Hepatocyte (in vitro differentiated cells): ENCODE data around the gene BARX2. TPM values are rescaled to one million over a fixed set of nuclear protein-coding genes. Genes with fewer than 3 reads are reported as not detected.
"Not testable (repeated sequence)": the region's sequence is repeated elsewhere in the genome, so short reads cannot be mapped to it uniquely, and the experiment has no call there.

Experiments used
- DNase-seq: peaks from one replicate; pipeline ENCODE4 v3.0.0-alpha.2; 2016; ENCODE audit warnings: low spot score
- H2AFZ ChIP-seq: fragments of 200-600 bp; sonication (generic); 2 replicates; pipeline ENCODE4 v1.6.0; 2016; ENCODE audit warnings: antibody characterized with exemption, mild to moderate bottlenecking
- H3K27ac ChIP-seq: fragments of 200-600 bp; sonication (generic); 2 replicates; pipeline ENCODE4 v1.5.1; 2016; ENCODE audit warnings: mild to moderate bottlenecking
- H3K27me3 ChIP-seq: fragments of 200-600 bp; sonication (generic); 2 replicates; pipeline ENCODE4 v1.6.1; 2016
- H3K36me3 ChIP-seq: fragments of 200-600 bp; sonication (generic); replicated peaks from 2 replicates; pipeline ENCODE4 v1.5.1; 2016; ENCODE audit warnings: low read depth; ENCODE audit not compliant: insufficient read depth
- H3K4me1 ChIP-seq: fragments of 200-600 bp; sonication (generic); 2 replicates; pipeline ENCODE4 v1.5.1; 2016; ENCODE audit warnings: mild to moderate bottlenecking, moderate library complexity; ENCODE audit not compliant: insufficient read depth
- H3K4me2 ChIP-seq: fragments of 200-600 bp; sonication (generic); 2 replicates; pipeline ENCODE4 v1.6.0; 2016
- H3K4me3 ChIP-seq: fragments of 200-600 bp; sonication (generic); 2 replicates; pipeline ENCODE4 v1.5.1; 2016; ENCODE audit warnings: mild to moderate bottlenecking
- H3K79me2 ChIP-seq: fragments of 200-600 bp; sonication (generic); 2 replicates; pipeline ENCODE4 v1.6.0; 2017; ENCODE audit warnings: mild to moderate bottlenecking
- H3K9me2 ChIP-seq: fragments of 200-600 bp; sonication (generic); replicated peaks from 2 replicates; pipeline ENCODE4 v1.6.0; 2017; ENCODE audit warnings: mild to moderate bottlenecking; ENCODE audit not compliant: insufficient read depth
- H3K9me3 ChIP-seq: fragments of 200-600 bp; sonication (generic); 2 replicates; pipeline ENCODE4 v1.5.1; 2016; ENCODE audit warnings: low read depth, mild to moderate bottlenecking
- H4K20me1 ChIP-seq: fragments of 200-600 bp; sonication (generic); 2 replicates; pipeline ENCODE4 v1.6.0; 2016; ENCODE audit warnings: mild to moderate bottlenecking; ENCODE audit not compliant: insufficient read depth, poor library complexity, severe bottlenecking
- EZH2 ChIP-seq: fragments of 200-600 bp; sonication (generic); IDR thresholded peaks from 2 replicates; pipeline ENCODE4 v1.6.1; 2016; ENCODE audit warnings: antibody characterized with exemption, mild to moderate bottlenecking, borderline replicate concordance
- EZH2phosphoT487 ChIP-seq: fragments of 200-600 bp; sonication (generic); IDR thresholded peaks from one replicate; pipeline ENCODE4 v1.6.1; 2018; ENCODE audit warnings: antibody characterized with exemption, mild to moderate bottlenecking, low read depth, moderate library complexity; ENCODE audit not compliant: unreplicated experiment, severe bottlenecking
- WGBS: methylation state at CpG from one replicate; pipeline ENCODE4 v1.1.6; 2016; ENCODE audit warnings: low lambda C conversion rate; ENCODE audit errors: missing lambda C conversion rate; 5-methylcytosine and 5-hydroxymethylcytosine counted together
- polyA plus RNA-seq: library from polyadenylated mRNA; unstranded; fragments of >200 nt; fragmentation: Nextera tagmentation; extraction: Ambion mirVana; gene quantifications from 2 replicates; pipeline ENCODE4 v1.2.1, GENCODE V29; 2016
- total RNA-seq: library from RNA; depleted of rRNA; stranded (reverse); fragments of >200 nt; gene quantifications from 2 replicates; pipeline ENCODE4 v1.2.3, GENCODE V29; 2014
- TF ChIP-seq, protein P1 (sequence below): fragments of 200-600 bp; sonication (generic); IDR thresholded peaks from 2 replicates; pipeline ENCODE4 v1.5.1; 2016; ENCODE audit warnings: antibody characterized with exemption, mild to moderate bottlenecking; ENCODE audit not compliant: poor library complexity

BARX2 gene
- total RNA-seq (0.10 TPM in 1 of 2 replicates, not detected in the other), polyA plus RNA-seq (0.77 and 1.0 TPM in 2 replicates)

DNA sequence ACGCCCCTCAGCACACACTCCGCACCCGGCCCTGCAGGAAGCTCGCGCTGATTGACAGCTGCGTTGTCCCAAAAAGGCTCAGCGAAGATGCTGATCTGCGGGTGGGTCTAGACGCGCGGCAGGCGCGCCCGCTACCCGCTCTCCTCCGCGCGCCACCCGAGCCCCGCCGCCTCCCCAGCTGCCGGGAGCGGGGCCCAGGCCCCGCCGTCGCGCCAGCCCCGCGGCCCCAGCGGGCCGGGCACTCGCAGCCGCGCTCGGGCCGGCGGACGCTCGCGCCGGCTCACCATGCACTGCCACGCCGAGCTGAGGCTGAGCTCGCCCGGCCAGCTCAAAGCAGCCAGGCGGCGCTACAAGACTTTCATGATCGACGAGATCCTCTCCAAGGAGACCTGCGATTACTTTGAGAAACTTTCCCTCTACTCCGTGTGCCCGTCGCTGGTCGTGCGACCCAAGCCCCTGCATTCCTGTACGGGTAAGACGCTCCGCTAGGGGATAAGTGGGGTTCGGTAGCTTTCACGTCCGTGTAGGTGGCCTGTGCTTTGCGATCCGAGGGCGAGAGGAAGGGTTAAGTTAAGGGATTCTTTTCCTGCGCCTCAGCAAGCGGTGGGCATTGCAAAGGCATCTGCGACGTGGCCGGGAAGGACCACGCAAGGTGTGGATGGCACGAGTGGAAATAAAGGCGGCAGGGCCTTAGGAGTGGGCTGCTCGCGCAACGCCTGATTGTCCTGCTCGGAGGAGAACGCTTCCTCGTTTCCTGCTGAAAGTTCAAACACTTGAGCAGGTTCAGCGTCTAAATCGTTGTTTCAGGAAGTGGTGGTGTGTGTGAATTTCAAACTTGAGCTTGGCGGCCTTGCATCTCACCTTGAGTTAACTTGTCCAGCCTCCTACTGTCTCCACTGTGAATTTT, at the start of gene BARX2:
BARX2 (plus strand) TSS at position 98 of the 907 bp plus-strand sequence; CDS start at position 286, 188 bp downstream.
- no peak for TF ChIP-seq EZH2phosphoT487
- TF ChIP-seq, protein P1, sequence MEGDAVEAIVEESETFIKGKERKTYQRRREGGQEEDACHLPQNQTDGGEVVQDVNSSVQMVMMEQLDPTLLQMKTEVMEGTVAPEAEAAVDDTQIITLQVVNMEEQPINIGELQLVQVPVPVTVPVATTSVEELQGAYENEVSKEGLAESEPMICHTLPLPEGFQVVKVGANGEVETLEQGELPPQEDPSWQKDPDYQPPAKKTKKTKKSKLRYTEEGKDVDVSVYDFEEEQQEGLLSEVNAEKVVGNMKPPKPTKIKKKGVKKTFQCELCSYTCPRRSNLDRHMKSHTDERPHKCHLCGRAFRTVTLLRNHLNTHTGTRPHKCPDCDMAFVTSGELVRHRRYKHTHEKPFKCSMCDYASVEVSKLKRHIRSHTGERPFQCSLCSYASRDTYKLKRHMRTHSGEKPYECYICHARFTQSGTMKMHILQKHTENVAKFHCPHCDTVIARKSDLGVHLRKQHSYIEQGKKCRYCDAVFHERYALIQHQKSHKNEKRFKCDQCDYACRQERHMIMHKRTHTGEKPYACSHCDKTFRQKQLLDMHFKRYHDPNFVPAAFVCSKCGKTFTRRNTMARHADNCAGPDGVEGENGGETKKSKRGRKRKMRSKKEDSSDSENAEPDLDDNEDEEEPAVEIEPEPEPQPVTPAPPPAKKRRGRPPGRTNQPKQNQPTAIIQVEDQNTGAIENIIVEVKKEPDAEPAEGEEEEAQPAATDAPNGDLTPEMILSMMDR, result peak; percentile 85
- Histone ChIP-seq H3K27ac (no peak within 1 kb of the TSS), H2AFZ (peak within 1 kb of the TSS; percentile 47), H4K20me1 (no peaks in the 10 kb centered on the region), H3K79me2 (no peaks in the 10 kb centered on the region), H3K4me2 (peak within 1 kb of the TSS; percentile 87), H3K9me2 (no peaks in the 10 kb centered on the region), H3K27me3 (peaks cover 78% of the 10 kb centered on the region), H3K4me3 (peak within 1 kb of the TSS; percentile 11), H3K4me1 (peaks cover 27% of the 10 kb centered on the region), H3K9me3 (no peaks in the 10 kb centered on the region), H3K36me3 (no peaks in the 10 kb centered on the region)
- peak; percentile 89 for DNase-seq
- WGBS, result 3% methylated on average over 53 of the region's 81 CpGs

DNA sequence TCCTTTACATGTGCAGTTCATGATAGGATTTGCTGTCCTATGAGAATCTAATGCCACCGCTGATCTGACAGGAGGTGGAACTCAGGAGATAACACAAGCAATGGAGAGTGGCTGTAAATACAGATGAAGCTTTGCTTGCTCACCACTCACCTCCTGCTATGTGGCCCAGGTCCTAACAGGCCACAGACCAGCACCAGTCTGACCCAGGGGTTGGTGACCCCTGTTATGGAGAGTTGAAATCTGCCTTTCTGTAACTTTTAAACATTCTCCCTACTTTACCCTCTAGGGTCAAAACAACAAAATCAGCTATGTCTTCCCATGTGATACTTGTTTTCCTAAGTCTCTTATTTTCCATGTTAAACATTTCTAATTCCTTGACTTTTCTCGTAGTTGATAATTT, 48.7 kb upstream of the BARX2 start:
- H3K4me1 ChIP-seq, result peaks cover 15% of the 10 kb centered on the region
- no peaks in the 10 kb centered on the region for H3K27me3 ChIP-seq
- H3K27ac ChIP-seq, result no peak overlapping the region
- no peak overlapping the region for H2AFZ ChIP-seq
- no peaks in the 10 kb centered on the region for H3K9me2 ChIP-seq
- no peak for DNase-seq
- H3K9me3 ChIP-seq, result no peaks in the 10 kb centered on the region
- TF ChIP-seq, protein P1, result no peak
- TF ChIP-seq EZH2phosphoT487 (no peak), EZH2 (no peak)
- no peaks in the 10 kb centered on the region for H4K20me1 ChIP-seq
- no peaks in the 10 kb centered on the region for H3K36me3 ChIP-seq
- no peak overlapping the region for H3K4me3 ChIP-seq
- no peak overlapping the region for H3K4me2 ChIP-seq
- 70% methylated on average over 2 of the region's 2 CpGs for WGBS
- no peaks in the 10 kb centered on the region for H3K79me2 ChIP-seq

GRCh38 chr11:129327708-129328107, 47.9 kb upstream of the BARX2 start:
- H4K20me1 ChIP-seq, H3K9me2 ChIP-seq, H3K27ac ChIP-seq, H3K79me2 ChIP-seq, H3K27me3 ChIP-seq, H3K36me3 ChIP-seq, H3K9me3 ChIP-seq, H2AFZ ChIP-seq, H3K4me3 ChIP-seq, H3K4me2 ChIP-seq, DNase-seq: not testable (repeated sequence)
- H3K4me1 ChIP-seq, result peaks cover 15% of the 10 kb centered on the region
- WGBS, result 93% methylated on average over 4 of the region's 4 CpGs

GRCh38 chr11:129328756-129329155, 46.9 kb upstream of the BARX2 start:
- no peaks in the 10 kb centered on the region for H3K27me3 ChIP-seq
- H2AFZ ChIP-seq, result no peak overlapping the region
- no peaks in the 10 kb centered on the region for H4K20me1 ChIP-seq
- no peak overlapping the region for H3K27ac ChIP-seq
- no peak overlapping the region for H3K4me2 ChIP-seq
- no peak for DNase-seq
- H3K4me1 ChIP-seq, result peaks cover 11% of the 10 kb centered on the region
- no peaks in the 10 kb centered on the region for H3K36me3 ChIP-seq
- TF ChIP-seq, protein P1, result no peak
- TF ChIP-seq EZH2 (no peak), EZH2phosphoT487 (no peak)
- no peak overlapping the region for H3K4me3 ChIP-seq
- H3K9me2 ChIP-seq, result no peaks in the 10 kb centered on the region
- H3K79me2 ChIP-seq, result no peaks in the 10 kb centered on the region
- H3K9me3 ChIP-seq, result no peaks in the 10 kb centered on the region
